Thyroid gland (tissue), 4 donors: ENCODE measurements around the gene TREH. TPM values are rescaled to one million over a fixed set of nuclear protein-coding genes. Genes with fewer than 3 reads are reported as not detected.
A peak's percentile ranks its signal among the peaks of the same experiment; 100 is the strongest.

Experiments
- DNase-seq, 2 donors: peaks; one replicate each; pipeline ENCODE4 v3.0.0-alpha.2; 2019
- H3K27ac ChIP-seq, 3 donors: fragments of 200-600 bp; sonication (generic); 1 replicate in 2 of 3; 2 replicates in 1 of 3; pipeline ENCODE4 v1.5.1; 2016 to 2019; ENCODE audit warnings: mild to moderate bottlenecking in 1 of 3, moderate library complexity in 1 of 3
- H3K27me3 ChIP-seq: fragments of 200-600 bp; sonication (generic); one replicate; pipeline ENCODE4 v1.5.1; 2019
- H3K36me3 ChIP-seq, 2 donors: fragments of 200-600 bp; sonication (generic); one replicate each; pipeline ENCODE4 v1.5.1; 2016 to 2019
- H3K4me1 ChIP-seq, 2 donors: fragments of 200-600 bp; sonication (generic); one replicate each; pipeline ENCODE4 v1.5.1; 2017 to 2019
- H3K4me3 ChIP-seq, 3 donors: fragments of 200-600 bp; sonication (generic); replicated peaks in 1 of 3; 1 replicate in 2 of 3; 2 replicates in 1 of 3; pipeline ENCODE4 v1.5.1; 2016; ENCODE audit warnings: mild to moderate bottlenecking in 1 of 3
- H3K9me3 ChIP-seq: fragments of 200-600 bp; sonication (generic); one replicate; pipeline ENCODE4 v1.5.1; 2017
- CTCF ChIP-seq, 6 experiments: fragments of 200-600 bp in 3 of 6; fragments of 450-650 bp in 3 of 6; sonication (generic) in 3 of 6; IDR thresholded peaks; one replicate each; pipeline ENCODE4 v1.5.1; 2016 to 2019; ENCODE audit warnings: antibody characterized with exemption in 6 of 6, mild to moderate bottlenecking in 2 of 6, inconsistent platforms in 1 of 6, moderate library complexity in 1 of 6
- POLR2A ChIP-seq, 2 donors: fragments of 450-650 bp; IDR thresholded peaks; one replicate each; pipeline ENCODE4 v1.6.1; 2017; ENCODE audit warnings: antibody characterized with exemption in 2 of 2, mild to moderate bottlenecking in 2 of 2, moderate library complexity in 1 of 2
- WGBS, 2 donors: methylation state at CpG; one replicate each; pipeline ENCODE4 v1.1.5; 2017; 5-methylcytosine and 5-hydroxymethylcytosine counted together
- intact Hi-C: fragments of 100-400 bp; cut with DNase I; formaldehyde crosslinking; loops from one replicate; pipeline ENCODE4 v1.15.1; 2023
- total RNA-seq, 4 donors: library from RNA; depleted of rRNA; stranded (reverse); fragments of >200 nt; gene quantifications; one replicate each; pipeline ENCODE4 v1.2.3, GENCODE V29; 2016

The TREH gene
- total RNA-seq, 4 donors from 2014 or later: not detected

- H3K27me3 ChIP-seq: no peaks in the 10 kb centered on the region
- no peaks in the 10 kb centered on the region for H3K9me3 ChIP-seq
- peaks cover 21 to 61% of the 10 kb centered on the region in 2 donors for H3K4me1 ChIP-seq
- H3K4me3 ChIP-seq: peak overlapping the region in 1 of 3 donors; percentile 42
- no peaks in the 10 kb centered on the region for H3K36me3 ChIP-seq
- no peak for DNase-seq
- WGBS, 2 donors: 46 to 53% methylated on average over 15 to 24 of the region's 42 CpGs
- TF ChIP-seq POLR2A (IDR thresholded peaks at IDR 0.05) (no peak), CTCF (IDR thresholded peaks at IDR 0.05) (no peak)
- intact Hi-C loops: no loop called here
- peak overlapping the region; percentile 61 to 94 (median 87) for H3K27ac ChIP-seq
Observed at GRCh38 chr11:118610225-118610772, 69.2 kb downstream of the TREH start.

- H3K27me3 ChIP-seq: no peaks in the 10 kb centered on the region
- peak in 1 of 2 donors; percentile 7 for DNase-seq
- intact Hi-C loops: loop anchor here (5.0 kb wide), 1 partner anchor 48 kb away; no protein-coding TSS in a partner anchor
- peak overlapping the region in 1 of 3 donors; percentile 42 for H3K4me3 ChIP-seq
- no peak for TF ChIP-seq POLR2A (IDR thresholded peaks at IDR 0.05)
- TF ChIP-seq CTCF (IDR thresholded peaks at IDR 0.05): no peak
- WGBS, 2 donors: 66 to 69% methylated on average over 46 to 57 of the region's 57 CpGs
- H3K4me1 ChIP-seq: peaks cover 18 to 58% of the 10 kb centered on the region in 2 donors
- no peaks in the 10 kb centered on the region for H3K36me3 ChIP-seq
- peak overlapping the region; percentile 61 to 94 (median 87) for H3K27ac ChIP-seq
- no peaks in the 10 kb centered on the region for H3K9me3 ChIP-seq
Observed at GRCh38 chr11:118609380-118610224, 69.8 kb downstream of the TREH start.

GRCh38 chr11:118608360-118609227, 70.9 kb downstream of the TREH start:
- Histone ChIP-seq H3K36me3 (no peaks in the 10 kb centered on the region), H3K9me3 (no peaks in the 10 kb centered on the region), H3K27ac (peak overlapping the region; percentile 66 to 94 (median 87)), H3K27me3 (no peaks in the 10 kb centered on the region), H3K4me3 (peak overlapping the region; percentile 40 to 75 (median 63)), H3K4me1 (peaks cover 14 to 58% of the 10 kb centered on the region in 2 donors)
- peak; percentile 51 to 59 for DNase-seq
- 25 to 38% methylated on average over 42 to 53 of the region's 69 CpGs for WGBS, 2 donors
- TF ChIP-seq CTCF (IDR thresholded peaks at IDR 0.05) (no peak), POLR2A (IDR thresholded peaks at IDR 0.05) (peak in 1 of 2 donors; percentile 11)
- intact Hi-C loops: loop anchor here (5.0 kb wide), 1 partner anchor 49 kb away; no protein-coding TSS in a partner anchor

- peak in 4 of 6 experiments; percentile 19 to 48 (median 42) for TF ChIP-seq CTCF (IDR thresholded peaks at IDR 0.05)
- peak in 1 of 2 donors; percentile 32 for TF ChIP-seq POLR2A (IDR thresholded peaks at IDR 0.05)
- intact Hi-C loops: loop anchor here (5.0 kb wide), 1 partner anchor 50 kb away; no protein-coding TSS in a partner anchor
- Histone ChIP-seq H3K27me3 (no peaks in the 10 kb centered on the region), H3K4me3 (peak within 1 kb of the TSS; percentile 40 to 75 (median 63)), H3K36me3 (peaks cover 0 to 3% of the 10 kb centered on the region in 2 donors), H3K27ac (peak within 1 kb of the TSS; percentile 66 to 94 (median 87)), H3K9me3 (no peaks in the 10 kb centered on the region), H3K4me1 (peaks cover 14 to 49% of the 10 kb centered on the region in 2 donors)
- WGBS, 2 donors: 12 to 23% methylated on average over 4 to 5 of the region's 72 CpGs
- DNase-seq: peak; percentile 64 to 67
Observed at GRCh38 chr11:118607401-118608359, 71.8 kb downstream of the TREH start, which contains the start of gene PHLDB1. PHLDB1 (plus strand) TSS chr11:118607615; CDS start chr11:118613837, 6,222 bp downstream.
